GM21390 (cell line): ENCODE data around the gene LASP1.
"Not testable (repeated sequence)": the region's sequence is repeated elsewhere in the genome, so short reads cannot be mapped to it uniquely, and the experiment has no call there.

Experiments
- ATAC-seq: cut with Tn5 transposase; IDR thresholded peaks from one replicate; pipeline ENCODE4 v1.9.1; 2021; ENCODE audit not compliant: unreplicated experiment

LASP1 gene

DNA sequence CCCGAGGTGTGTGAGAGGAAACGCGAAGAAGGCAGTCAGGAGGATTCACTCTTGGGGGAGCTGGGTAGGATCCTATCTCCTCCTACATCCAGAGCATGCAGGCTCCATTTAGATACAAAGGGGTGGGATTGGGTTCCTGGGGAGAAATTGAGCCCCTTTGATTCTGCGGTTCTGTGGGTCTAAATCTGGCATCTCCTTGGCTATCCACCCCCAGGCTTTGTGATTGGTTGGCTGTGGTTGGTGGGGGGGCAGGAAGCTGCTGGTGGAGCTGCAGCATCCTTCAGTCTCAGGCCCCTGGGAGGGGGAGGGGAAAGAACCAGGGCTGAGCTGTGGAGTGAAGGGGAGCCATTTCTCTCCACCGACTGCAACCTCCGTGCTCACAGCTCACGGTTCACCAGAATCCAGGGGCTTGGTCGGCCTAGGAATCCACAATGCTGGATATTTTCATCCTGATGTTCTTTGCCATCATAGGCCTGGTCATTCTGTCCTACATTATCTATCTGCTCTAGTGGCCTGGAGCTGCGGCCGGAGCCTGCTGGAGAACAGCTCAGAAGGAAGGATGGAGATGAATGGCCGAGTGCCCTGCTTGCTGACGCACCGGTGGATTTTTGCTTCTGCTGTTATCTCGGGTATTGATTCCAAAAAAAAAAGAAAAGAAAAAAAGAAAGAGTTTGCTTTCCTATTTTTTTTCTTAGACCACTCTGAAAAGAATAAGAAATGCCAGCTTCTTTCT lies 55.6 kb downstream of the LASP1 start, which contains the start of gene LASP1NB:
Gene LASP1NB (plus strand): TSS at position 352 of the 733 bp plus-strand sequence.
- no peak for ATAC-seq

DNA sequence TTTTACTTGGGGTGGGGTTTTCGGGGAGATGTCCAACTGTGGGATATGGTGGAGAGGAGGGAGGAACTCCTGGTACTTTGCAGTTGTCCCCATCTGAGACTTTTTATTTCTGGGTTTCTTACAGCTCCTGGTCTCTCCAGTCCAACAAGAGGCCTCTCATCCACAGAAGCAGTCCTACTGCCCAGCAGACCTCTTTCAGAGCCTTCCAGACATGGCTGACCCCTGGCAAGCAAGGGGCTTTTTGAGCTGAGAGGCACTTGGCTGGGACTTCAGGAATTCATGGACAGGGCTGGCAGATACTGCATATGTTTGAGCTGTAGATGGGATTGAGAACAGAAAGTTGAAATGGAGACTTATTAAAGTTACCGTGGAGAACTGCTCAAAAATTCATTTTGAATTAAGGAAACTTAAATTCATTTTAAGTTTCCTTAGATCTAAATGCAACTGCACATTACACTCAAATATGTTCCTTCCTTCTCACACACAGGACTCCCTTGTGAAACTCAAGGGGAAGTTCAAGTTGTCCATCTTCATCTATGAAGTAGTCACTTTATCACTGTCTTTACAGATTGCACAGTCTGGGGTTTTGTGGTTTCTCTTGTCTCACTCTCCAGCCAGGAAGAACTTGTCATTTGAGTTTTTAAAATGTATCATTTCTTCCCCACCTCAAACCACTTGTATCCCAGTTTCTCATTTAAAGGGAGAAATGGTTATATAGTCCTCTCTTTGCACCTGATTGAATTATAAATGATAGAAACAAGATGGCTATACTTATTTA lies 56.6 kb downstream of the LASP1 start:
- ATAC-seq = no peak

DNA sequence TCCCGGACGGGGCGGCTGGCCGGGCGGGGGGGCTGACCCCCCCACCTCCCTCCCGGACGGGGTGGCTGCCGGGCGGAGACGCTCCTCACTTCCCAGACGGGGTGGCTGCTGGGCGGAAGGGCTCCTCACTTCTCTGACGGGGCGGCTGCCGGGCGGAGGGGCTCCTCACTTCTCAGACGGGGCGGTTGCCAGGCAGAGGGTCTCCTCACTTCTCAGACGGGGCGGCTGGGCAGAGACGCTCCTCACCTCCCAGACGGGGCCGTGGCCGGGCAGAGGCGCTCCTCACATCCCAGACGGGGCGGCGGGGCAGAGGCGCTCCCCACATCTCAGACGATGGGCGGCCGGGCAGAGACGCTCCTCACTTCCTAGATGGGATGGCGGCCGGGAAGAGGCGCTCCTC lies 60.9 kb downstream of the LASP1 start:
- not testable (repeated sequence) for ATAC-seq

DNA sequence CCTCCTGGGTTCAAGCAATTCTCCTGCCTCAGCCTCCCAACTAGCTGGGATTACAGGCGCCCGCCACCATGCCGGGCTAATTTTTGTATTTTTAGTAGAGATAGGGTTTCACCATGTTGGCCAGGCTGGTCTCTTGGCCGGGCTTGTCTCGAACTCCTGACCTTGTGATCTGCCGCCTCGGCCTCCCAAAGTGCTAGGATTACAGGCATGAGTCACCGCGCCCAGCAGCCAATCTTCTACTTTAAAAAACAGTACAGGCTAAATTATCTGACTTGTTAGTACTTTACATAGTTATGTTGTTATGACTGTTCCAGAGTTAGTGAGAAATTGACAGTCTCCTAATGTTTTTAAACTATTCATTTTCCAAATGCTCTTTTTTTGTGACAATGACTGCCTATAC lies 64.1 kb downstream of the LASP1 start:
- ATAC-seq = not testable (repeated sequence)

DNA sequence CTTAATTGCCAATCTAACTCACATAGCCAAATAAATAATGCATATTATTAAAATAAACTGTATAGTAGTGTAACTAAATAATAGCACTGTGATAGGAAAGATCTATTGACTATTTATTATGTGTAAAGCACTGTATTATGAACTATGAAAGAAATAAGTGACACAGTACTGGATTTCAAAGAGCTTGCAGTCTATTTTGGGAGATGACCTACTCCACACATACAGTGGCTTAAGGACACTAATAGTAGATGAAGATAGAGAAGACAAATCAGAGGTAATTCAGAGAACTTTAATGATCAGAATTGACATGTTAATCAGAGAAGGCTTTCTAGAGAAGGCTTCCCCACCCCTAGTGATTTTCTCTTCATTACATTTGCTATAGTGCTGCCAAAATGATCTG lies 70.1 kb downstream of the LASP1 start:
- no peak for ATAC-seq

DNA sequence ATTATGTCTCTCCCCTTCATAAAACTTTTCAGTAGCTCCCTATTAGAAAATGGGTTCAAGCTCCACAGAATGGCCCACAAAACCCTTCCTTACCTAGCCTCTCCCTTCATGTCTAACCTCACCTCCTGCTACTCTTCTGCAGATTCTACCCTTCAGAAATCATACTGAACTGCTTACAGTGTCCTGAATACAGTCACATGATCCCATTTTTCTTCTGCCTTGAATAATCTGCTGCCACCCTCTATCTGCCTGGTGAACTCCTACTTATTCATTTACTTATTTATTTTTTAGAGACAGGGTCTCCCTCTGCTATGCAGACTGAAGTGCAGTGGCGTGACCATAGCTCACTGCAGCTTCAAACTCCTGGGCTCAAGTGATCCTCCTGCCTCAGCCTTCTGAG lies 70.5 kb downstream of the LASP1 start:
- ATAC-seq = no peak

DNA sequence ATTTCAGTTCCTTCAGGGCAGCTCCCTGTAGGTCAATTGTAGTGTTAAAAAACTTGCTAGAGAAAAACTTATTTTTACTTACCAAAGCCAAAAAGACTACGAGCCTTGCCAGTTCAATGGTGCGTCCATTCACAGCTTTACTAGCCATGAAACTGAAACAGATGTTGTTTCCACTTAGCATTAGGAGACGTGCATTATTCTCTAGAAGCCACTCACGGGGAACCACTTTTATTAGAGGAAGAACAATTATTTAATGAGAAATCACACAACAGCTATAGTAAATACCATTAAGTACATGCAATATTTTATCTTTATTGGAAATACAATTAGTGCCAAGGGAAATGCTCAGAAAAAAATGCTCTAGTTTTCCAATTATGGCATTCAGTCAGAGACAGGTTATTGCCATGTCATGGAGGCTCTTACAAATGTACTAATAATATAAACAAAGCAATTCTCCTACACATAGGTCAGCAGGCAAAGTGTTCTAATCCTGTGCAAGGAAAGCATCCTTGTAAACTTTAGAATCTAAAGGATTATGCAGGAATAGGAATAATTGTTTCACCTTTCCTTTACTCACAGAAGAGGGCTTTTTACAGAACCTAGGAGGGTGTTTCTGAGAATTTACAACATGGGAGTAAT lies 73.0 kb downstream of the LASP1 start:
- no peak for ATAC-seq

DNA sequence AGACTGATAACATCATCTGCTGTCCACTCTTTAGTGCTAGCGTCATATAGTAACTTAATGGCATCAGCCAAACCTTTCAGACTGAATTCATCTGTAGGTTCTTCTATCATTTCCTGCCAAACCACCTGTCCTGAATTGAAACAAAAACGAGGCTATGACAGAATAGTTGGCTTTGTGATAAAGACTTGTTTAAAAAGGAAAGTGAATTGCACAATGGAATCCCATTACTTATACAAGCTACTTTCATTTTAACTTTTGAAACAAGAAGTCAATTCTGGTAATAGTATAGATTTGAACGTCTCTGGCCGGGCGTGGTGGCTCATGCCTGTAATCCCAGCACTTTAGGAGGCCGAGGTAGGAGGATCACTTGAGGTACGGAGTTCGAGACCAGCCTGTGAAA lies 73.7 kb downstream of the LASP1 start:
- ATAC-seq = no peak

DNA sequence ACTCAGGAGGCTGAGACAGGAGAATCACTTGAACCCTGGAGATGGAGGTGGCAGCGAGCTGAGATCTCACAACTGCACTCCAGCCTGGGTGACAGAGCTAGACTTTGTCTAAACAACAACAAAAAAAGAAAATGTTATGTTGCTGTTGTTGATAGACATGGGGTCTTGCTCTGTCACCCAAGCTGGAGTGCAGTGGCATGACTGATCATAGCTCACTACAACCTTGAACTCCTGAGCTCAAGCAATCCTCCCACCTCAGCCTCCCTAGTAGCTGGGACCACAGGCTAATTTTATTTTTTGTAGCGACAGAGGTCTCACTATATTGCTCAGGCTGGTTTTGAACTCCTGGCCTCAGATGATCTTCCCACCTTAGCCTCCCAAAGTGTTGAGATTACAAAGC lies 77.3 kb downstream of the LASP1 start:
- ATAC-seq = no peak

DNA sequence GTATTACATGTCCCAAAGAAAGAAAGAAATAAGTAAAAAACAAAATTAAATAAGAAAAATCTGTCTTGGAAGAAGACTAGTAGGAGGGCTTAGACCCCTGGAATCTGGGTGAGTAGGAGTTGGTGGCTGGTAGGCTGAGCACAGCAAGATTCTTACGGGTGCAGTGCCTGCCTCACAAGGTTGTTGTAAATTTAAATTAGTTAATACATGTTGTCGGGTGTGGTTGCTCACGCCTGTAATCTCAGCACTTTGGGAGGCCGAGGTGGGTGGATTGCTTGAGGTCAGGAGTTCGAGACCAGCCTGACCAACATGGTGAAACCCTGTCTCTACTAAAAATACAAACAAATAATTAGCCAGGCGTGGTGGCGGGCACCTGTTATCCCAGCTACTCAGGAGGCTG lies 83.9 kb downstream of the LASP1 start:
- ATAC-seq = not testable (repeated sequence)

DNA sequence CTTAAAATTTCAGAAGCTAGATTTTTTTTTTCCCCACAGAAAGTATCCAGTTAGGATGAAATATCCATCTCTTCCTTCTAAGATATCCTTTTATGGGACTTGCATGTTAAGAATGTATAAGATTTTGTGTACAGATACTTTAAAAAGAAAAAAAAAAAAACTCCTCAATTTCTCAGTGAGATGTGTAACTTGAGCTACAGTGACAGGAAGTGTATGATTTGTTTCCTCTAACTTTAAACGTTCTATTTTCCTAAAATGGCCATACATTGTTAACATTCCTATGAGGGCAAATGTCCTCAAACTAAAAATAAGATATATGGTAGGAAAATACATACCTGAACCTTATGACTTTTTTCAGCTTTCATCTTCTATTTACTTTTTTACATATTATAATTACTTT lies 88.5 kb downstream of the LASP1 start:
- no peak for ATAC-seq

DNA sequence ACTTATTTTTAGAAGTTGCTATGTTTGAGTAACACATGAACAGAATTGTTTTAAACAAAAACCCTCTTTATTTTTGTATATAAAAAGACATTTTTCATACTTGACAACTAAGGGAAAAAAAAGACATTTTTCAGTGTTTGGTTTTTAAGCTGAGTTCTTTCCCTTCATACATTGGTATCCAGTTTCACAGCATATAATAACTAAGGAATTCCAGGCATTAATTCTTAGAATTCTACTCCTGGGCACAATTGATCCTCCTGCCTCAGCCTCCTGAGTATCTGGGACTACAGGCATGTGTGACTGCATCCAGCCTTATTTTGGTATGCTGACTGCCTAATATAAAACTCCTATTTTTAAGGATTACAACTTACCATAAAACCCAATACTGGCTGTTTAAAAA lies 88.9 kb downstream of the LASP1 start:
- ATAC-seq = no peak

DNA sequence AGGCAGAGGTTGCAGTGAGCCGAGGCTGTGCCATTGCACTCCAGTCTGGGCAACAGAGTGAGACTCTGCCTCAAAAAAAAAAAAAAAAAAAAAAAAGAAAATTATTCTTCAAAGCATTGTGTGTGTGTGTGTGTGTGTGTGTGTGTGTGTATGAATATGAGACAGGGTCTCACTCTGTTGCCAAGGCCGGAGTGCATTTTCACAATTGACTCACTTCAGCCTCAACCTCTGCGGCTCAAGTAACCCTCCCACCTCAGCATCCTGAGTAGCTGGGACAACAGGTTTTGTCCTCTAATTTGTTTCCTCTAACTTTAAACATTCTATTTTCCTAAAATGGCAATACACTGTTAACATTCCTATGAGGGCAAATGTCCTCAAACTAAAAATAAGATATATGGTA lies 89.7 kb downstream of the LASP1 start:
- no peak for ATAC-seq

DNA sequence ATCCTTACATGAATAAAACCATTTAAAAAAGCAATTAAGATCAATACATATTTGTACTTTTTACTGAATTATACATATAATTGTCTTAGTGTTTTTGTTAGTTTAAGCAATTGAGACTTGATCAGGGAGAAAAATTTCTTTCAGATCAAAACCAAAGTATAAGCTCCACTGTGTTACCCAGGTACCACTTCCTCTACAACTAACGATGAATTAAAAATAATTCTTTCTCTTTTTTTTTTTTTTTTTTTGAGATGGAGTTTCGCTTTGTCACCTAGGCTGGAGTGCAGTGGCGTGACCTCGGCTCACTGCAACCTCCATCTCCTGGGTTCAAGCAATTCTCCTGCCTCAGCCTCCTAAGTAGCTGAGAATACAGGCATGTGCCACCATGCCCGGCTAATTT lies 90.5 kb downstream of the LASP1 start:
- ATAC-seq = no peak

DNA sequence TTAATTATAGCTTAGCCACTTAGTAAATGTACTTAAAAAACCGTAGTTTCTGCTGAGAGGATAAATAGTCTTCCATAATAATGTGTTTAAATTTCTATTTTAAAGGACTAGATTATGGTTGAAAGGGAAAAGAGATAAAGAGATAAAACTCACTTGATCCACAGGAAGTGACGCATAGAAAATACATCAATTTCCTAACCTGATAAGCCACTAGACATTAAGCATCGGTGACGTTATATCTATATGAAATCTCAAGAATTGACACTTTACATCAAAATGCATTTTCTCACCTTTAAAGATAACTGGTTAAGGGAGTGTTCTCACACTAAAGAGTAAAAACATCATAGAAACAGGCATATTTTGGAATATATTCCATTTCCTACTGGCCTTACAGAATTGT lies 91.6 kb downstream of the LASP1 start:
- ATAC-seq = no peak

DNA sequence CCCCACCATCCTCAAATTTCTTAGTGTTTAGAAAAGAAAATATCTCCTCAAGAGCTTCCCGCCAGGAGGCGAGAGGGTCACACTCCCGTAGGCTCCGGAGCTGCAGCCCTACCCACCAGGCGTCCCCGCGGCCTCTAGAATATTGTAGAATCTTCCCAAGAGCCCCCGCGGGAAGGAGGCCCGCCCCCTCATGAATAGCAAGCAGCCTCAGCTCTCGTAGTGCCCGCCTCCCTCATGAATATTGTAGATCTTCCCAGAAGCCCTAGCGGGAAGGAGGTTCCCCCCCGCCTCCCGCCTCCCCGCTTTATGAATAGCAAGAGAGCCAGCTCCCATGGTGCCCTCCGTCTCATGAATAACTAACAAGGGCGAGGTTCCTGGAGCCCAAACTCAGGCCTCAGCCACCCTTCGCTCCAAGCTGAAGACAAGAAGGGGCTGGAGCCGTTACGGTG lies 97.5 kb downstream of the LASP1 start, which contains the start of gene FBXO47:
Gene FBXO47 (minus strand): TSS at position 114 of the 449 bp plus-strand sequence. CDS start 4,378 bp downstream, outside the sequence.
- no peak for ATAC-seq

DNA sequence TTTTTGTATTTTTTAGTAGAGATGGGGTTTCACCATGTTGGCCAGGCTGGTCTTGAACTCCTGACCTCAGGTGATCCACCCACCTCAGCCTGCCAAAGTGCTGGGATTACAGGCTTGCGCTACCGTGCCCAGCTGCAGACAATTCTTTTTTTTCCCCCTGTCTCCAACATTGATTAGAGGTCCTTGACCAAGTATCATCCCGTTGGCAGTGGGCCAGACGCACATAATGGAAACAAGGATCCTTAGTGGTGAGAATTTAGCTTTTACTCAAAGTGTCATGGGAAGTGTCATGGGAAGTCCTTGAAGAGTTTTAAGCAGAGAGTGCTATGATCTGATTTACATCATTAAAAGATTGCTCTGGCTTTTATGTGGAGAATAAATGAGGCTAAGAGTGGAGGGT lies 99.4 kb downstream of the LASP1 start:
- no peak for ATAC-seq

DNA sequence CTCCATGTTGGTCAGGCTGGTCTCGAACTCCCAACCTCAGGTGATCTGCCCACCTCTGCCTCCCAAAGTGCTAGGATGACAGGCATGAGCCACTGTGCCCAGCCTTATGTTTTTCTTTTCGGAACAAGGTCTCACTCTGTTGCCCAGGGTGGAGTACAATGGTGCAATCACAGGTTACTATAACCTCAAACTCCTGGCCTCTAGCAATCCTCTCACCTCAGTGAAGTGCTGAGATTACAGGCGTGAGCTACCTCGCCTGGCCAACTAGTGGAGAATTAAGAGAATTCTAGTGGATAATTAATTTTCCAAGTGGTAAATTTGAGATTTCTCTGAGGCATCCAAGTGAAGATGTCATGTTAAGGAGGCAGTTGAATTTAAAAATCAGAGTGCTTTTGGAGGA lies 100.3 kb downstream of the LASP1 start:
- no peak for ATAC-seq

DNA sequence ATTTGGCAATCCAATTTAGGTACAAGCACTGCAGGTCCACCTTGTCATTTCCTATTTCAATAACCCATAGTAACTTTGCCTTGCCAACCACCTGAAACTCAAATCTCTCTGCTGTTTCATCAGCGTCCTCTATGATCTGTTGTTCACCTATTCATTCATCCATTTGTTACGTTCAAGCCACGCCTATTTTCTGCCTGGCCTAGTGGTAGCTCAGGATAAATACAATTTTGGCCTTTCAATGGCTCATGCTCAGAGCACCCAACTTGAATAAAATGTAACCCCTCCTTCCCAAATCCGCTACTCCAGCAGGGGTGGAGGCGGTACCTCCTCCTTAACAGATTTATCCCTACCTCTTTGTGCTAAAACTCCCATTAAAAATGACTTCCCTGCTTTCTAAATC lies 100.9 kb downstream of the LASP1 start:
- no peak for ATAC-seq
